ENCODE data around the gene ADAMTSL2.

DNA sequence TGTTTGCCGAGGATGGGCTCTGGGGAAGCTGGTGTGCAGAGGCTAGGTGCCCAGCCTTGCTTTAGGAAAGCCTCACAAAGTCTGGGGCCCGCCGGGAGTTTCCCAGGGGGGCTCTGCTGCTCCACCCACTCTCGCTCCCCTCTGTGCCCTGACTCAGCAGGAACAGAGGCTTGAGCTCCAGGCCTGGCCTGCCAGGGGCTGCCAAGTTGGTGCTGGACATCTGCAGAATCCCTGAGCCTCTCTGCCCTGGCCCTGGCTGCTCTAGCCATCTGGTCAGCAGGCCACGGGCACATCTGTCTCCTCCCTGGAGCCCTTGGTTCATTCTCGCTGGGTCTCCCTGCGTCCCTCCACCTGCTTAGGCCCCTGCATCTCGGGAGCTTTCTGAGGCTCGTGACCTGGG is 647 bp upstream of the ADAMTSL2 start:
- TF ChIP-seq CTCF (IDR thresholded peaks at IDR 0.05) = no peak
- TF ChIP-seq POLR2A (IDR thresholded peaks at IDR 0.05; ENCODE audit: low read length) = no peak
- TF ChIP-seq, protein P1, sequence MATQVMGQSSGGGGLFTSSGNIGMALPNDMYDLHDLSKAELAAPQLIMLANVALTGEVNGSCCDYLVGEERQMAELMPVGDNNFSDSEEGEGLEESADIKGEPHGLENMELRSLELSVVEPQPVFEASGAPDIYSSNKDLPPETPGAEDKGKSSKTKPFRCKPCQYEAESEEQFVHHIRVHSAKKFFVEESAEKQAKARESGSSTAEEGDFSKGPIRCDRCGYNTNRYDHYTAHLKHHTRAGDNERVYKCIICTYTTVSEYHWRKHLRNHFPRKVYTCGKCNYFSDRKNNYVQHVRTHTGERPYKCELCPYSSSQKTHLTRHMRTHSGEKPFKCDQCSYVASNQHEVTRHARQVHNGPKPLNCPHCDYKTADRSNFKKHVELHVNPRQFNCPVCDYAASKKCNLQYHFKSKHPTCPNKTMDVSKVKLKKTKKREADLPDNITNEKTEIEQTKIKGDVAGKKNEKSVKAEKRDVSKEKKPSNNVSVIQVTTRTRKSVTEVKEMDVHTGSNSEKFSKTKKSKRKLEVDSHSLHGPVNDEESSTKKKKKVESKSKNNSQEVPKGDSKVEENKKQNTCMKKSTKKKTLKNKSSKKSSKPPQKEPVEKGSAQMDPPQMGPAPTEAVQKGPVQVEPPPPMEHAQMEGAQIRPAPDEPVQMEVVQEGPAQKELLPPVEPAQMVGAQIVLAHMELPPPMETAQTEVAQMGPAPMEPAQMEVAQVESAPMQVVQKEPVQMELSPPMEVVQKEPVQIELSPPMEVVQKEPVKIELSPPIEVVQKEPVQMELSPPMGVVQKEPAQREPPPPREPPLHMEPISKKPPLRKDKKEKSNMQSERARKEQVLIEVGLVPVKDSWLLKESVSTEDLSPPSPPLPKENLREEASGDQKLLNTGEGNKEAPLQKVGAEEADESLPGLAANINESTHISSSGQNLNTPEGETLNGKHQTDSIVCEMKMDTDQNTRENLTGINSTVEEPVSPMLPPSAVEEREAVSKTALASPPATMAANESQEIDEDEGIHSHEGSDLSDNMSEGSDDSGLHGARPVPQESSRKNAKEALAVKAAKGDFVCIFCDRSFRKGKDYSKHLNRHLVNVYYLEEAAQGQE (IDR thresholded peaks at IDR 0.05) = no peak
- no peak for TF ChIP-seq HOXB13 (CRISPR knock-in tag; IDR thresholded peaks at IDR 0.05; ENCODE audit: low read depth)
- TF ChIP-seq ESRRA (IDR thresholded peaks at IDR 0.05; ENCODE audit: borderline replicate concordance, low read length) = no peak
- TF ChIP-seq ZSCAN20 (CRISPR knock-in tag; IDR thresholded peaks at IDR 0.05) = no peak
- no peak for TF ChIP-seq SMC3 (IDR thresholded peaks at IDR 0.05)
- no peak for TF ChIP-seq MAFK (IDR thresholded peaks at IDR 0.05; ENCODE audit: partially characterized antibody)
- TF ChIP-seq BHLHE40 (IDR thresholded peaks at IDR 0.05; ENCODE audit: low read depth, low read length) = no peak
- TF ChIP-seq, protein P2, sequence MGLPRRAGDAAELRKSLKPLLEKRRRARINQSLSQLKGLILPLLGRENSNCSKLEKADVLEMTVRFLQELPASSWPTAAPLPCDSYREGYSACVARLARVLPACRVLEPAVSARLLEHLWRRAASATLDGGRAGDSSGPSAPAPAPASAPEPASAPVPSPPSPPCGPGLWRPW (IDR thresholded peaks at IDR 0.05) = no peak
